GM23248 (cell line): ENCODE results near the gene VPS37B. TPM values are rescaled to one million over a fixed set of nuclear protein-coding genes. Genes with fewer than 3 reads are reported as not detected.

ENCODE experiments used
- DNase-seq: peaks from one replicate; pipeline ENCODE4 v3.0.0-alpha.2; 2015
- H2AFZ ChIP-seq: fragments of 200-600 bp; sonication (generic); 2 replicates; pipeline ENCODE4 v1.6.1; 2016; ENCODE audit warnings: antibody characterized with exemption
- H3F3A ChIP-seq: fragments of 200-600 bp; sonication (generic); 2 replicates; pipeline ENCODE4 v1.6.1; 2016; ENCODE audit warnings: mild to moderate bottlenecking, antibody characterized with exemption, mixed run types; ENCODE audit not compliant: insufficient read depth
- H3K27ac ChIP-seq: fragments of 200-600 bp; sonication (generic); 2 replicates; pipeline ENCODE4 v1.5.1; 2016; ENCODE audit warnings: mild to moderate bottlenecking
- H3K27me3 ChIP-seq: fragments of 200-600 bp; sonication (generic); replicated peaks from 2 replicates; pipeline ENCODE4 v1.6.1; 2016; ENCODE audit warnings: mild to moderate bottlenecking; ENCODE audit not compliant: insufficient read depth
- H3K36me3 ChIP-seq: fragments of 200-600 bp; sonication (generic); 2 replicates; pipeline ENCODE4 v1.6.1; 2016; ENCODE audit warnings: low read depth, mild to moderate bottlenecking
- H3K4me1 ChIP-seq: fragments of 200-600 bp; sonication (generic); 2 replicates; pipeline ENCODE4 v1.6.1; 2016; ENCODE audit warnings: mild to moderate bottlenecking; ENCODE audit not compliant: insufficient read depth
- H3K4me2 ChIP-seq: fragments of 200-600 bp; sonication (generic); one replicate; pipeline ENCODE4 v1.6.1; 2016; ENCODE audit warnings: mild to moderate bottlenecking; ENCODE audit not compliant: unreplicated experiment
- H3K4me3 ChIP-seq: fragments of 200-600 bp; sonication (generic); 2 replicates; pipeline ENCODE4 v1.5.1; 2016; ENCODE audit warnings: mild to moderate bottlenecking
- H3K79me2 ChIP-seq: fragments of 200-600 bp; sonication (generic); 2 replicates; pipeline ENCODE4 v1.6.1; 2016; ENCODE audit warnings: mild to moderate bottlenecking; ENCODE audit not compliant: insufficient read depth
- H3K9ac ChIP-seq: fragments of 200-600 bp; sonication (generic); 2 replicates; pipeline ENCODE4 v1.6.1; 2016; ENCODE audit warnings: mild to moderate bottlenecking
- H3K9me2 ChIP-seq: fragments of 200-600 bp; sonication (generic); 2 replicates; pipeline ENCODE4 v1.6.1; 2016; ENCODE audit warnings: mixed run types, mild to moderate bottlenecking, moderate library complexity; ENCODE audit not compliant: insufficient read depth
- H3K9me3 ChIP-seq: fragments of 200-600 bp; sonication (generic); one replicate; pipeline ENCODE4 v1.6.1; 2017; ENCODE audit warnings: low read depth
- H4K20me1 ChIP-seq: fragments of 200-600 bp; sonication (generic); 2 replicates; pipeline ENCODE4 v1.6.0; 2016; ENCODE audit not compliant: insufficient read depth
- EZH2 ChIP-seq: fragments of 200-600 bp; sonication (generic); IDR thresholded peaks from 2 replicates; pipeline ENCODE4 v1.6.1; 2018; ENCODE audit warnings: antibody characterized with exemption, mild to moderate bottlenecking; ENCODE audit not compliant: insufficient read depth, poor library complexity, severe bottlenecking
- EZH2phosphoT487 ChIP-seq: fragments of 200-600 bp; sonication (generic); IDR thresholded peaks from 2 replicates; pipeline ENCODE4 v1.6.1; 2018; ENCODE audit warnings: antibody characterized with exemption, moderate library complexity, mild to moderate bottlenecking, low read depth; ENCODE audit not compliant: insufficient read depth
- WGBS, 2 experiments: methylation state at CpG; one replicate each; pipeline ENCODE4 v1.1.6; 2015 to 2017; ENCODE audit warnings: low lambda C conversion rate in 2 of 2, low coverage in 1 of 2; ENCODE audit errors: missing lambda C conversion rate in 2 of 2; 5-methylcytosine and 5-hydroxymethylcytosine counted together
- in situ Hi-C: fragments of 300-500 bp; cut with MboI; formaldehyde crosslinking; loops from 2 replicates; pipeline ENCODE4 v1.15.0; 2020
- polyA plus RNA-seq: library from polyadenylated mRNA; unstranded; fragments of >200 nt; fragmentation: Nextera tagmentation; extraction: Ambion mirVana; gene quantifications from 2 replicates; pipeline ENCODE4 v1.2.1, GENCODE V29; 2016
- total RNA-seq: library from RNA; depleted of rRNA; stranded (reverse); fragments of >200 nt; shearing (Covaris generic); gene quantifications from 2 replicates; pipeline ENCODE4 v1.2.3, GENCODE V29; 2014

The VPS37B gene
- total and polyA plus RNA-seq, 2 experiments from 2014 or later, result 19.1 to 31.3 TPM

- no peak for TF ChIP-seq EZH2phosphoT487
- TF ChIP-seq EZH2, result no peak
- no peaks in the 10 kb centered on the region for H4K20me1 ChIP-seq
- no peaks in the 10 kb centered on the region for H3K79me2 ChIP-seq
- no peaks in the 10 kb centered on the region for H3K9me2 ChIP-seq
- H3K9ac ChIP-seq, result no peak overlapping the region
- 95% methylated on average over 23 of the region's 23 CpGs for WGBS, 2 experiments
- no peak overlapping the region for H3K4me2 ChIP-seq
- DNase-seq, result no peak
- no peak overlapping the region for H3K27ac ChIP-seq
- no peaks in the 10 kb centered on the region for H3K4me1 ChIP-seq
- H3K36me3 ChIP-seq, result no peaks in the 10 kb centered on the region
- no peaks in the 10 kb centered on the region for H3K27me3 ChIP-seq
- no peak overlapping the region for H2AFZ ChIP-seq
- no peak overlapping the region for H3K4me3 ChIP-seq
- in situ Hi-C loops, result no loop called here
- no peaks in the 10 kb centered on the region for H3K9me3 ChIP-seq
- H3F3A ChIP-seq, result no peaks in the 10 kb centered on the region
These were observed 33.9 kb upstream of the VPS37B start for GRCh38 chr12:122929812-122930211.

DNA sequence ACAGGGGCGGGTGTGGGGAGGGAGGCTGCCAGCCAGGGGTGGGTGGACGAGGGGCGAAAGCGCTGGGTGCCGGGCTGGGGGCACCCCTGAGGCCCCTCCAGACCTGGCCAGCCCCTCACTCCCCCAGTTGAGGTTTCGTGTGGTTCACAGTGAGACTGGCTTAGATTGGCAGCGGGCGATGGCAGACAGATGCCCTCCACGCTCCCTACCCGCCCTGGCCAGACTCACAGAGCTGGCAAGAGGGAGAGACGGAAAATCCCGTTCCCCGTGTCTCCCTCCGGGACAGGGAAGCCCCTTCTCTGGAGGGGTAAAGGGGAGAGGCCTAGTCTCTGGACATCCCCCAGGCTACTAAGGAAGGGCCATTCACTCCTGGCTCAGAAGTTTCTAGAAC, 33.2 kb upstream of the VPS37B start:
- Histone ChIP-seq H3F3A (no peaks in the 10 kb centered on the region), H3K9me2 (no peaks in the 10 kb centered on the region), H4K20me1 (no peaks in the 10 kb centered on the region), H3K4me3 (no peak overlapping the region), H3K9me3 (no peaks in the 10 kb centered on the region), H3K79me2 (no peaks in the 10 kb centered on the region), H3K4me1 (no peaks in the 10 kb centered on the region), H3K4me2 (no peak overlapping the region), H3K27ac (no peak overlapping the region), H2AFZ (no peak overlapping the region), H3K36me3 (no peaks in the 10 kb centered on the region), H3K27me3 (no peaks in the 10 kb centered on the region), H3K9ac (no peak overlapping the region)
- in situ Hi-C loops, result no loop called here
- TF ChIP-seq EZH2phosphoT487, result no peak
- no peak for TF ChIP-seq EZH2
- no peak for DNase-seq
- WGBS, 2 experiments, result 84 to 86% methylated on average over 7 to 14 of the region's 14 CpGs

GRCh38 chr12:122928404-122929147, 32.7 kb upstream of the VPS37B start:
- H2AFZ ChIP-seq, result no peak overlapping the region
- H3K9ac ChIP-seq, result no peak overlapping the region
- no peaks in the 10 kb centered on the region for H3K27me3 ChIP-seq
- no peaks in the 10 kb centered on the region for H3K79me2 ChIP-seq
- no peak for TF ChIP-seq EZH2phosphoT487
- TF ChIP-seq EZH2, result no peak
- no peak for DNase-seq
- H3K27ac ChIP-seq, result no peak overlapping the region
- H3K4me3 ChIP-seq, result no peak overlapping the region
- H3K9me2 ChIP-seq, result no peaks in the 10 kb centered on the region
- no peaks in the 10 kb centered on the region for H4K20me1 ChIP-seq
- in situ Hi-C loops, result no loop called here
- 81 to 83% methylated on average over 12 of the region's 12 CpGs for WGBS, 2 experiments
- no peaks in the 10 kb centered on the region for H3F3A ChIP-seq
- no peaks in the 10 kb centered on the region for H3K4me1 ChIP-seq
- H3K36me3 ChIP-seq, result no peaks in the 10 kb centered on the region
- H3K9me3 ChIP-seq, result no peaks in the 10 kb centered on the region
- H3K4me2 ChIP-seq, result no peak overlapping the region

- TF ChIP-seq EZH2, result no peak
- H3K4me2 ChIP-seq, result no peak overlapping the region
- H3K79me2 ChIP-seq, result no peaks in the 10 kb centered on the region
- 89% methylated on average over 11 of the region's 11 CpGs for WGBS, 2 experiments
- in situ Hi-C loops, result no loop called here
- no peaks in the 10 kb centered on the region for H4K20me1 ChIP-seq
- no peak for DNase-seq
- no peaks in the 10 kb centered on the region for H3K4me1 ChIP-seq
- no peaks in the 10 kb centered on the region for H3K9me2 ChIP-seq
- no peak overlapping the region for H3K4me3 ChIP-seq
- no peak overlapping the region for H3K27ac ChIP-seq
- no peak overlapping the region for H2AFZ ChIP-seq
- H3F3A ChIP-seq, result no peaks in the 10 kb centered on the region
- H3K27me3 ChIP-seq, result no peaks in the 10 kb centered on the region
- H3K9ac ChIP-seq, result no peak overlapping the region
- H3K9me3 ChIP-seq, result no peaks in the 10 kb centered on the region
- no peaks in the 10 kb centered on the region for H3K36me3 ChIP-seq
These were observed 32.0 kb upstream of the VPS37B start for GRCh38 chr12:122927756-122928403.
